ENCODE measurements around the gene RPS6KA2. TPM values are rescaled to one million over a fixed set of nuclear protein-coding genes. Genes with fewer than 3 reads are reported as not detected.

The RPS6KA2 gene
- total RNA-seq, 2 donors from 2014 or later, result 78.6 to 131 TPM

DNA sequence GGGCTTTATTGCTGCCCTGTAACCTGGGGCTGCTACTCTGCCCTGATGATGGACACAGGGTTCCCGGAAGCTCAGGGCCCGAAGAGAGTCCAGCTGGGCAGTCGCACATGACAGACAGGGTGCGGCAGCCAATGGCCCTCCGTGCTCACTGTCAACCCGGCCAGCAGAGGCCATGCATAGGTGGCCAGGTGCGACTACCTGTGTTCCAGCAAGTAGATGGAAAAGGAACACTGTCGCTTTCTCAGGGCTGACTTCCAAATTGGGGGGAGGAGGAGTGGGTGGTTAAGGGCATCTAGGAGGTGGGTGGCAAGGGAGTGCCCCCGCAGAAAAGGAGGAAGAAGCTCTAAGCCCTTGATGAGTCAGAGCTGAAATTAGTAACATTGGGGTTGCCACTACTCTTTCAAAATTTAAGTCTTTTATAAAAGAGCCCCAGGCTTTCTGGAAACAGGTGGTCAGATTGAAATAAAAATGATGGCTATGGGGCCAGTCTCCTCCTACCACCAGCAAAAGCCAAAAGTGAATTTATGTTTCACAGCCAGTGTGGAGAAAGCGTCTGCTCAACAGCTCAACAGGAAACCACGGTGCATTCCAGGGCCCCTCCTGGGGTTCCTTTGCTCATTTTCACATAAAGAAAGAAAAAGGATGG is 38.2 kb downstream of the RPS6KA2 start:
- DNase-seq (ENCODE audit: low spot score), result no peak
- H3K9me3 ChIP-seq, result no peaks in the 10 kb centered on the region
- no peaks in the 10 kb centered on the region for H3K36me3 ChIP-seq
- H3K27me3 ChIP-seq, result no peaks in the 10 kb centered on the region
- TF ChIP-seq, protein P1, sequence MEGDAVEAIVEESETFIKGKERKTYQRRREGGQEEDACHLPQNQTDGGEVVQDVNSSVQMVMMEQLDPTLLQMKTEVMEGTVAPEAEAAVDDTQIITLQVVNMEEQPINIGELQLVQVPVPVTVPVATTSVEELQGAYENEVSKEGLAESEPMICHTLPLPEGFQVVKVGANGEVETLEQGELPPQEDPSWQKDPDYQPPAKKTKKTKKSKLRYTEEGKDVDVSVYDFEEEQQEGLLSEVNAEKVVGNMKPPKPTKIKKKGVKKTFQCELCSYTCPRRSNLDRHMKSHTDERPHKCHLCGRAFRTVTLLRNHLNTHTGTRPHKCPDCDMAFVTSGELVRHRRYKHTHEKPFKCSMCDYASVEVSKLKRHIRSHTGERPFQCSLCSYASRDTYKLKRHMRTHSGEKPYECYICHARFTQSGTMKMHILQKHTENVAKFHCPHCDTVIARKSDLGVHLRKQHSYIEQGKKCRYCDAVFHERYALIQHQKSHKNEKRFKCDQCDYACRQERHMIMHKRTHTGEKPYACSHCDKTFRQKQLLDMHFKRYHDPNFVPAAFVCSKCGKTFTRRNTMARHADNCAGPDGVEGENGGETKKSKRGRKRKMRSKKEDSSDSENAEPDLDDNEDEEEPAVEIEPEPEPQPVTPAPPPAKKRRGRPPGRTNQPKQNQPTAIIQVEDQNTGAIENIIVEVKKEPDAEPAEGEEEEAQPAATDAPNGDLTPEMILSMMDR (IDR thresholded peaks at IDR 0.05), result no peak
- no peak overlapping the region for H3K4me3 ChIP-seq
- peaks cover 0 to 39% of the 10 kb centered on the region in 2 donors for H3K4me1 ChIP-seq
- no peak overlapping the region for H3K27ac ChIP-seq

DNA sequence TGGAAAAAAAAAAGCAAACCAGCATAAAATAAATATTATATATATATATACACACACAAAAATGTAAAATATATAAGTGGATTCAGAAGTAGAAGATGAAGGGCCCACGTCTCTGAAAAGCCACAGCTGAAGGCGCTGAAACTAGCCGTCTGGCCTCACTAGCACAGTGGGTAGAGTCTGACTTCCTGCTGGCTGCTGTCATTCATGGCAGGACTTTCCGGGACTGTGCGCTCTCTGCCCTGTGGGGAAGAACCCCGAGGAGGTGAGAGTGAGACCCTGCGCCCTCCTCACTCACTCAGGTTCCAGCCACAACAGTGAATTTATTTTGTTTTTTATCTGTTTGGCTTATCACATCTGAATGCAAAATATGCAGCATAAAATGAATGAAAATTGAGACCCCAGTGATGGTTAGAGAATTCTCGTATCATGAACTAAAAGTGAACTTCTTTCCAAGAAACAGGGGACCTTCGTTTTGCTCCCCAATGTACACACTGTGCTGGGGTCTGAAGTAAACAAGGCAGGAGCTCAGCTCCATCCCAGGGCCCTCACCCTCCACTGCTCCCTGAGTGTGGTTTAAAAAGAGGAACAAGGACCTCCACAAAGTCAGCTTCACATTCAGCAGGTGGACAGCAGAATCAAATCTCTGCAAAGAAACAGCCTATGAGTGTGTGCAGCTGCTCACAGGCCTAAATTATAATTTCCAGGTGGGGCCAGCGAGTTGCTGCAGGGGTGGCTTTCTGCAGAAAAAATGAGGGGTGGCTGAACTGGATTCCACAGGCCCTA is 39.2 kb downstream of the RPS6KA2 start:
- Histone ChIP-seq H3K27ac (no peak overlapping the region), H3K4me3 (no peak overlapping the region), H3K4me1 (peaks cover 0 to 40% of the 10 kb centered on the region in 2 donors), H3K27me3 (no peaks in the 10 kb centered on the region), H3K9me3 (no peaks in the 10 kb centered on the region), H3K36me3 (no peaks in the 10 kb centered on the region)
- no peak for DNase-seq (ENCODE audit: low spot score)
- TF ChIP-seq, protein P1 (IDR thresholded peaks at IDR 0.05), result no peak

DNA sequence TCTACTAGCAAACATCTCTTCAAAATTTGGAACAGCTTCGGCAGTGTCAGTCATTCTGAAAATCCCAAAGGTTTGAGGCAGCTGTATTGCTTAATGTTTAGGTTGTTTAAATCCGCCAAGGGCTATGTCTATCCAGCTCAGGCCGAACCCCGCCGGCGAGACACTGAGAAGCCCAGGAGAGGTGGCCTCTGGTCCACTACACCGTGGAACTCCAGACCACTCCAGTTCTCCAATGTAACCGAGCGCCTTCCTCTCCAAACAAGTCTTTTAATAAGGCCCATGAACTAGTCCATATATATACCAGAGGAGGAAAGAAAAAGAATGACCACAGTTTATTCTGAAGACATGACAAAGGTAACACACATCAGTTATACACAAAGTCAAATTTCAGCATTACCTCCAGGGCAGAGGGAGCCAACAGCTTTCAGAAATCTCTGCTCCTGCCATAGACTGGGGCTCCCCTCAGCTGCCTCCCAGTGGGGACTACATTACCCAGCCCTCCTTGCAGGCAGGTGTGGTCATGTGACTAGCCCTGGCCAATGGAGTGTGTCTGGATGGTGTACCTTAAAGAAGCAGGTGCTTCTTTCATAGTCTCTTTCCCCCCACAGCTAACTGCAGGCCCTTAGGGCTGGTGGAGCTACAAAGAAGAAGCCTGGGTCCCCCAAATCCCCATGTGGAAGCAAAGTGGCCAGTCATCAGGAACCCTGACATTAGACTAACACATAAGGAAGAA is 40.5 kb downstream of the RPS6KA2 start, which contains the start of gene RAMACL:
Gene RAMACL, minus strand, starts transcription at position 255 of the 733 bp plus-strand sequence. Its CDS starts 201 bp downstream, at position 54.
- no peaks in the 10 kb centered on the region for H3K27me3 ChIP-seq
- no peak for DNase-seq (ENCODE audit: low spot score)
- TF ChIP-seq, protein P1 (IDR thresholded peaks at IDR 0.05), result no peak
- H3K4me3 ChIP-seq, result no peak within 1 kb of the TSS
- H3K9me3 ChIP-seq, result no peaks in the 10 kb centered on the region
- no peak within 1 kb of the TSS for H3K27ac ChIP-seq
- H3K36me3 ChIP-seq, result no peaks in the 10 kb centered on the region
- peaks cover 0 to 32% of the 10 kb centered on the region in 2 donors for H3K4me1 ChIP-seq

DNA sequence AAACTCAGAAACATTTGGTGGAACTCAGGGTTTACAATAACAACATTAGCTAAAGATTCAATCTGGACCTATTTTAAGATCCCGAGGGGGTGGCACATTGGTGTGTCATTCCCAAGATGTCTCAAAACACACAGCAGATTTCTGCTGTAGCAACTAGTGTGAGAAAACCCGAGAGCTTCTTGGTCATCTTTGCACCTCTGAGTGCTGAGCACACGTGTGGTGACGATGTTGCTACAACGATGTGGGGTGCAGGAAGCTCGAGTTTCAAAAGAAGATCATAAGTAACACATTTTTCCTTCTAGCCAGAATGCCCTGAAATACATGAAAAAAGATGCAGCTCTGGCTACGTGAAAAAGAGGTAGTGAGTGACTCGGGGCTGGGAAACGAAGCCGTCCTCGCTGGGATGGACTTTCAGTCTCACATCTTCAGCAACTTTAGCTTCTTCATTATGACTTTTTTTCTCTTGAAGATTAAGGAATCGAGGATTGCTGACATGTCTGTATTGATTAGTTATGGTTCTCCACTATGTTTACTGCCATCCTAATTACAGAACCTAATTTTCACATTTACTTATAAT is 42.1 kb downstream of the RPS6KA2 start:
- H3K27ac ChIP-seq, result no peak overlapping the region

DNA sequence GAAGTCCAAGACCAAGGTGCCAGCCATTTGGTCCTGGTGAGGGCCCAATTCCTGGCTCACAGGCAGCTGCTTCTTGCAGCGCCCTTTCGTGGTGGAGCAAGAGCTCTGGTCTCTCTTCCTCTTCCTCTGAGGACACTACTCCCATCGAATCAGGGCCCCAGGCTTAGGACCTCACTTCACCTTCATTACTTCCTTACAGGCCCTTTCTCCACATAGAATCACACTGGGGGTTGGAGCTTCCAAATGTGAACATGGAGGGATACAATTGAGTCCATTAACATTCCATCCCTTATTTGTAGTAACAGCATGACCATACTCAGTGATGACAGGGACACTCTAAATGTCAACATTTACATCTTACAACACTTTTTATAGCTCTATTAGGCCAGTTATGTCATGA is 42.9 kb downstream of the RPS6KA2 start:
- H3K27me3 ChIP-seq, result no peaks in the 10 kb centered on the region
- peaks cover 0 to 19% of the 10 kb centered on the region in 2 donors for H3K4me1 ChIP-seq
- no peaks in the 10 kb centered on the region for H3K9me3 ChIP-seq
- H3K4me3 ChIP-seq, result no peak overlapping the region
- no peak overlapping the region for H3K27ac ChIP-seq
- H3K36me3 ChIP-seq, result no peaks in the 10 kb centered on the region
- TF ChIP-seq, protein P1 (IDR thresholded peaks at IDR 0.05), result no peak
- no peak for DNase-seq (ENCODE audit: low spot score)

More for the DNA sequence above, 42.1 kb downstream of the RPS6KA2 start:
- Histone ChIP-seq H3K4me3 (no peak overlapping the region), H3K36me3 (no peaks in the 10 kb centered on the region), H3K4me1 (peaks cover 0 to 27% of the 10 kb centered on the region in 2 donors), H3K9me3 (no peaks in the 10 kb centered on the region), H3K27me3 (no peaks in the 10 kb centered on the region)
- DNase-seq (ENCODE audit: low spot score), result no peak
- TF ChIP-seq, protein P1 (IDR thresholded peaks at IDR 0.05), result no peak

Data from right atrium auricular region (tissue), 2 donors.